HepG2 (cell line): ENCODE results near the gene SCN9A. TPM values are rescaled to one million over a fixed set of nuclear protein-coding genes. Genes with fewer than 3 reads are reported as not detected.

ENCODE experiments used
- ARNT2 ChIP-seq: sonication (generic); formaldehyde crosslinking; IDR thresholded peaks from 2 replicates; pipeline ENCODE4 v1.8.0; 2022; ENCODE audit warnings: mild to moderate bottlenecking, low read depth, missing genetic modification reagents, moderate library complexity
- CAMTA2 ChIP-seq: sonication (generic); formaldehyde crosslinking; IDR thresholded peaks from 2 replicates; pipeline ENCODE4 v1.4.0; 2020; ENCODE audit warnings: mild to moderate bottlenecking, missing genetic modification reagents, borderline replicate concordance
- CCDC6 ChIP-seq: sonication (generic); formaldehyde crosslinking; IDR thresholded peaks from 2 replicates; pipeline ENCODE4 v1.8.1; 2022; ENCODE audit warnings: mild to moderate bottlenecking, missing genetic modification reagents, moderate library complexity
- FOXC1 ChIP-seq: sonication (generic); formaldehyde crosslinking; IDR thresholded peaks from 2 replicates; pipeline ENCODE4 v1.8.0; 2022; ENCODE audit warnings: mild to moderate bottlenecking, missing genetic modification reagents, borderline replicate concordance
- MAF1 ChIP-seq: sonication (generic); formaldehyde crosslinking; IDR thresholded peaks from 2 replicates; pipeline ENCODE4 v1.5.0; 2020; ENCODE audit warnings: missing genetic modification reagents, borderline replicate concordance
- PHF5A ChIP-seq: IDR thresholded peaks from one replicate; pipeline ENCODE4 v1.6.1; 2018; ENCODE audit warnings: low read depth, missing genetic modification reagents; ENCODE audit not compliant: unreplicated experiment
- ZBTB20 ChIP-seq: sonication (generic); formaldehyde crosslinking; IDR thresholded peaks from 2 replicates; pipeline ENCODE4 v1.8.1; 2023; ENCODE audit warnings: missing genetic modification reagents, low read depth, mild to moderate bottlenecking, borderline replicate concordance
- ZBTB46 ChIP-seq: sonication (generic); formaldehyde crosslinking; IDR thresholded peaks from 2 replicates; pipeline ENCODE4 v1.4.0; 2020; ENCODE audit warnings: mild to moderate bottlenecking, missing genetic modification reagents, borderline replicate concordance
- ZFP37 ChIP-seq: sonication (generic); formaldehyde crosslinking; IDR thresholded peaks from 2 replicates; pipeline ENCODE4 v1.4.0; 2020; ENCODE audit warnings: missing genetic modification reagents, borderline replicate concordance
- ZNF232 ChIP-seq: sonication (generic); formaldehyde crosslinking; IDR thresholded peaks from 2 replicates; pipeline ENCODE4 v1.4.0; 2020; ENCODE audit warnings: missing genetic modification reagents, borderline replicate concordance
- ZNF446 ChIP-seq: sonication (generic); formaldehyde crosslinking; IDR thresholded peaks from 2 replicates; pipeline ENCODE4 v1.5.0; 2020; ENCODE audit warnings: mild to moderate bottlenecking, missing genetic modification reagents
- ZNF614 ChIP-seq: IDR thresholded peaks from 2 replicates; pipeline ENCODE4 v1.6.1; 2018; ENCODE audit warnings: missing biosample characterization, missing genetic modification reagents, inconsistent platforms, borderline replicate concordance
- ZNF7 ChIP-seq: IDR thresholded peaks from 2 replicates; pipeline ENCODE4 v1.6.1; 2016; ENCODE audit warnings: missing biosample characterization, missing genetic modification reagents
- ZNF772 ChIP-seq: sonication (generic); formaldehyde crosslinking; IDR thresholded peaks from 2 replicates; pipeline ENCODE4 v1.5.0; 2020; ENCODE audit warnings: mild to moderate bottlenecking, missing genetic modification reagents
- ZNF773 ChIP-seq: sonication (generic); formaldehyde crosslinking; IDR thresholded peaks from 2 replicates; pipeline ENCODE4 v1.4.0; 2020; ENCODE audit warnings: missing genetic modification reagents, borderline replicate concordance
- polyA plus RNA-seq, 8 experiments: library from polyadenylated mRNA; depleted of rRNA in 3 of 8; stranded (reverse) in 7 of 8; unstranded in 1 of 8; fragments of >200 nt; fragmentation: Illumina TruSeq in 4 of 8; extraction: Trizol in 4 of 8; gene quantifications; 2 replicates each; pipeline versions ENCODE4 v1.2.1 to v1.2.3, GENCODE V29; 2011 to 2016; ENCODE audit warnings: low read depth in 4 of 8, missing spikeins in 1 of 8, mixed read lengths in 1 of 8; ENCODE audit not compliant: insufficient read depth in 1 of 8
- total RNA-seq, 5 experiments: library from RNA; depleted of rRNA; stranded (reverse); fragments of >200 nt; fragmentation: Illumina TruSeq; extraction: Trizol; gene quantifications; 2 replicates each; pipeline ENCODE4 v1.2.3, GENCODE V29; 2016; ENCODE audit warnings: low read depth in 1 of 5
- TF ChIP-seq, protein P1 (sequence below): sonication (generic); formaldehyde crosslinking; IDR thresholded peaks from 2 replicates; pipeline ENCODE4 v1.8.0; 2022; ENCODE audit warnings: mild to moderate bottlenecking, missing genetic modification reagents; ENCODE audit not compliant: insufficient replicate concordance
- TF ChIP-seq, protein P2 (sequence below): sonication (generic); formaldehyde crosslinking; IDR thresholded peaks from 2 replicates; pipeline ENCODE4 v1.8.0; 2023; ENCODE audit warnings: mild to moderate bottlenecking, missing genetic modification reagents
- TF ChIP-seq, protein P3 (sequence below): sonication (generic); formaldehyde crosslinking; IDR thresholded peaks from 2 replicates; pipeline ENCODE4 v1.4.0; 2020; ENCODE audit warnings: missing genetic modification reagents, borderline replicate concordance
- TF ChIP-seq, protein P4 (sequence below): sonication (generic); formaldehyde crosslinking; IDR thresholded peaks from 2 replicates; pipeline ENCODE4 v1.5.0; 2020; ENCODE audit warnings: missing genetic modification reagents

Gene SCN9A
- total and polyA plus RNA-seq, 2 of the 13 experiments (the other 11 are each of a cell fraction or from before 2014, with no cell fraction given): 15.3 to 24.3 TPM

- TF ChIP-seq, protein P1, sequence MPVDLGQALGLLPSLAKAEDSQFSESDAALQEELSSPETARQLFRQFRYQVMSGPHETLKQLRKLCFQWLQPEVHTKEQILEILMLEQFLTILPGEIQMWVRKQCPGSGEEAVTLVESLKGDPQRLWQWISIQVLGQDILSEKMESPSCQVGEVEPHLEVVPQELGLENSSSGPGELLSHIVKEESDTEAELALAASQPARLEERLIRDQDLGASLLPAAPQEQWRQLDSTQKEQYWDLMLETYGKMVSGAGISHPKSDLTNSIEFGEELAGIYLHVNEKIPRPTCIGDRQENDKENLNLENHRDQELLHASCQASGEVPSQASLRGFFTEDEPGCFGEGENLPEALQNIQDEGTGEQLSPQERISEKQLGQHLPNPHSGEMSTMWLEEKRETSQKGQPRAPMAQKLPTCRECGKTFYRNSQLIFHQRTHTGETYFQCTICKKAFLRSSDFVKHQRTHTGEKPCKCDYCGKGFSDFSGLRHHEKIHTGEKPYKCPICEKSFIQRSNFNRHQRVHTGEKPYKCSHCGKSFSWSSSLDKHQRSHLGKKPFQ (CRISPR knock-in tag): no peak
- TF ChIP-seq CCDC6 (peak; percentile 69), FOXC1 (CRISPR knock-in tag) (peak; percentile 86), ZBTB20 (CRISPR knock-in tag) (0 out of 2 replicates have a peak, but pooled peaks have one; percentile 36), ZNF772 (CRISPR knock-in tag) (0 out of 2 replicates have a peak, but pooled peaks have one; percentile 25), ZNF7 (CRISPR knock-in tag) (0 out of 2 replicates have a peak, but pooled peaks have one; percentile 11), ZFP37 (CRISPR knock-in tag) (0 out of 2 replicates have a peak, but pooled peaks have one; percentile 34), ZNF232 (CRISPR knock-in tag) (peak; percentile 44; the same call in 1 of the 2 replicates), ZNF446 (CRISPR knock-in tag) (peak; percentile 40; the same call in 1 of the 2 replicates), ZNF773 (CRISPR knock-in tag) (no peak), CAMTA2 (CRISPR knock-in tag) (0 out of 2 replicates have a peak, but pooled peaks have one; percentile 37), ARNT2 (CRISPR knock-in tag) (peak; percentile 78), ZNF614 (CRISPR knock-in tag) (0 out of 2 replicates have a peak, but pooled peaks have one; percentile 3), ZBTB46 (CRISPR knock-in tag) (0 out of 2 replicates have a peak, but pooled peaks have one; percentile 48), PHF5A (CRISPR knock-in tag) (peak; percentile 57), MAF1 (no peak)
- TF ChIP-seq, protein P2, sequence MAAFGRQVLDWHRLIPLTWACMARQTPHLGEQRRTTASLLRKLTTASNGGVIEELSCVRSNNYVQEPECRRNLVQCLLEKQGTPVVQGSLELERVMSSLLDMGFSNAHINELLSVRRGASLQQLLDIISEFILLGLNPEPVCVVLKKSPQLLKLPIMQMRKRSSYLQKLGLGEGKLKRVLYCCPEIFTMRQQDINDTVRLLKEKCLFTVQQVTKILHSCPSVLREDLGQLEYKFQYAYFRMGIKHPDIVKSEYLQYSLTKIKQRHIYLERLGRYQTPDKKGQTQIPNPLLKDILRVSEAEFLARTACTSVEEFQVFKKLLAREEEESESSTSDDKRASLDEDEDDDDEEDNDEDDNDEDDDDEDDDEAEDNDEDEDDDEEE (CRISPR knock-in tag): peak; percentile 41; the same call in 1 of the 2 replicates
- TF ChIP-seq, protein P3, sequence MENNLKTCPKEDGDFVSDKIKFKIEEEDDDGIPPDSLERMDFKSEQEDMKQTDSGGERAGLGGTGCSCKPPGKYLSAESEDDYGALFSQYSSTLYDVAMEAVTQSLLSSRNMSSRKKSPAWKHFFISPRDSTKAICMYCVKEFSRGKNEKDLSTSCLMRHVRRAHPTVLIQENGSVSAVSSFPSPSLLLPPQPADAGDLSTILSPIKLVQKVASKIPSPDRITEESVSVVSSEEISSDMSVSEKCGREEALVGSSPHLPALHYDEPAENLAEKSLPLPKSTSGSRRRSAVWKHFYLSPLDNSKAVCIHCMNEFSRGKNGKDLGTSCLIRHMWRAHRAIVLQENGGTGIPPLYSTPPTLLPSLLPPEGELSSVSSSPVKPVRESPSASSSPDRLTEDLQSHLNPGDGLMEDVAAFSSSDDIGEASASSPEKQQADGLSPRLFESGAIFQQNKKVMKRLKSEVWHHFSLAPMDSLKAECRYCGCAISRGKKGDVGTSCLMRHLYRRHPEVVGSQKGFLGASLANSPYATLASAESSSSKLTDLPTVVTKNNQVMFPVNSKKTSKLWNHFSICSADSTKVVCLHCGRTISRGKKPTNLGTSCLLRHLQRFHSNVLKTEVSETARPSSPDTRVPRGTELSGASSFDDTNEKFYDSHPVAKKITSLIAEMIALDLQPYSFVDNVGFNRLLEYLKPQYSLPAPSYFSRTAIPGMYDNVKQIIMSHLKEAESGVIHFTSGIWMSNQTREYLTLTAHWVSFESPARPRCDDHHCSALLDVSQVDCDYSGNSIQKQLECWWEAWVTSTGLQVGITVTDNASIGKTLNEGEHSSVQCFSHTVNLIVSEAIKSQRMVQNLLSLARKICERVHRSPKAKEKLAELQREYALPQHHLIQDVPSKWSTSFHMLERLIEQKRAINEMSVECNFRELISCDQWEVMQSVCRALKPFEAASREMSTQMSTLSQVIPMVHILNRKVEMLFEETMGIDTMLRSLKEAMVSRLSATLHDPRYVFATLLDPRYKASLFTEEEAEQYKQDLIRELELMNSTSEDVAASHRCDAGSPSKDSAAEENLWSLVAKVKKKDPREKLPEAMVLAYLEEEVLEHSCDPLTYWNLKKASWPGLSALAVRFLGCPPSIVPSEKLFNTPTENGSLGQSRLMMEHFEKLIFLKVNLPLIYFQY (CRISPR knock-in tag): 0 out of 2 replicates have a peak, but pooled peaks have one; percentile 23
- TF ChIP-seq, protein P4, sequence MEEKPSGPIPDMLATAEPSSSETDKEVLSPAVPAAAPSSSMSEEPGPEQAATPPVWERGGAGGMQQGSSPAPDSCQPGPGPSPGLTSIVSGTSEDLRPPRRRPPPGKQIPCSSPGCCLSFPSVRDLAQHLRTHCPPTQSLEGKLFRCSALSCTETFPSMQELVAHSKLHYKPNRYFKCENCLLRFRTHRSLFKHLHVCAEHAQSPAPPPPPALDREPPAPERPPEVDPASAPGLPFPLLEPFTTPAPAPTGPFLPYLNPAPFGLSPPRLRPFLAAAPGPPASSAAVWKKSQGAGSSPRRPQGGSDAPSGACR: 0 out of 2 replicates have a peak, but pooled peaks have one; percentile 41
These were observed 479 bp downstream of the SCN9A start (continued) for GRCh38 chr2:166375195-166375735.
